GM18519 (cell line): ENCODE results near the gene AKAP1.

Experiments used
- ATAC-seq: cut with Tn5 transposase; IDR thresholded peaks from one replicate; pipeline ENCODE4 v1.9.1; 2021; ENCODE audit warnings: mild to moderate bottlenecking, moderate library complexity; ENCODE audit not compliant: unreplicated experiment, low FRiP score

AKAP1 gene

GRCh38 chr17:57124053-57124452 is 39.0 kb downstream of the AKAP1 start:
- ATAC-seq = no peak

GRCh38 chr17:57125406-57125805 is 40.4 kb downstream of the AKAP1 start:
- no peak for ATAC-seq

- ATAC-seq = no peak
Measured at GRCh38 chr17:57125866-57126265, 40.8 kb downstream of the AKAP1 start.

GRCh38 chr17:57130708-57131461 is 45.8 kb downstream of the AKAP1 start:
- no peak for ATAC-seq

DNA sequence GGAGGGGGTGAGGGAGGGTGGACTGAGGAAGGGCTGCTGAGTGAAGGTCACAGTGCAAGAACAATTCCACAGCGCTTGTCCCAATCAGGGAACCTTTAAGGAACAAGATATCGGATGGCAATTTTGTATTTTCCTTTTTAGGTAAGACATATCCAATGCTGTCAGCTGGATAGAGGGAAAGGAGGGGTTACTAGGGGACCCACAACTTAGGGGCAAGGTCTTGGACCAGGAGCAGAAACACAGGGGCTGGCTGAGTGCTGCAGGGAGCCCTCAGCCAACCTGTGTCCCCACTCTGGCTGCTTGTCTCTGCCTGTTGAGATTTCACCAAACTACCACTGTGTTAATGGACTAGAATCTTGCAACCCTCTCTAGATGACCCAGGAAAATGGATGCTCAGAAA is 47.6 kb downstream of the AKAP1 start:
- ATAC-seq = no peak

DNA sequence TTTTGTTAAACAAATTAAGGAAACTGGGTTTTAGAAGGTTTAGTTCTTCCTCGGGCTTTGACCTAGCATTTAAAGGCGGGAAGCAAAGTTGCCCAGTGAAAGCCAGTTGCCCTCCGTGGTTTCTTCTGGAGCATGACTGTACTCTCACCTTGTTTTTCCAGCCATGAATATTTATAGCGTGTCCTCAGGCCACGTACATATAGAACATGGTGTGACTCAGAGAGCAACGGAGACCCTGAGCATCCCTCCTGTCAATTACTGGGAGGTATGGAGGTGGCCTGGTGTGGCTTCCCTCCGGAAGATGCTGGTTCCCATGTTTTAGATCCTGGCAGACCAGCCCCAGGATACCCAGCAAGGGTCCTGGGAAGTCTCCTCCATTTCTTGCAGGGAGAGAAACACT is 48.4 kb downstream of the AKAP1 start:
- no peak for ATAC-seq

GRCh38 chr17:57135026-57135788 is 50.2 kb downstream of the AKAP1 start:
- no peak for ATAC-seq

GRCh38 chr17:57135789-57136291 is 50.8 kb downstream of the AKAP1 start:
- no peak for ATAC-seq

DNA sequence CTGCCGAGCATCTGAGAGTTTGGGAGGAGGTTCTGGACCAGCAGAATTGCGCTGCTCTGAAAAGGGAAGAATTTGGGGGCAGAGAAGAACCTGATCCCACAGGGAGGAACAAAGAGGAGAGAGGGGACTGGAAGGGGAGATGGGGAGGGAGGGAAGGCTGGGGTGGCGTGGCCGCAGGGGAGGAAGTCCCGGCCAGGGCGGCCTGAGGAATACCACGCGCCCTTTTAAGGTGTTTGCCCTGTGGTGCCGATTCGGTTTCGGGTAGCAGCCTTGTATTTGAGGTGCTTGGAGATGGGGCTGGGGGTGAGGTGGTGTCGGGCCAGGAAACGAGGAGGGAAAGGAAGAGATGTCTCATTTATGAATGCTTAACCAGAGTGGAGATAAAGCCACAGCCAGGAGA is 51.3 kb downstream of the AKAP1 start:
- no peak for ATAC-seq

DNA sequence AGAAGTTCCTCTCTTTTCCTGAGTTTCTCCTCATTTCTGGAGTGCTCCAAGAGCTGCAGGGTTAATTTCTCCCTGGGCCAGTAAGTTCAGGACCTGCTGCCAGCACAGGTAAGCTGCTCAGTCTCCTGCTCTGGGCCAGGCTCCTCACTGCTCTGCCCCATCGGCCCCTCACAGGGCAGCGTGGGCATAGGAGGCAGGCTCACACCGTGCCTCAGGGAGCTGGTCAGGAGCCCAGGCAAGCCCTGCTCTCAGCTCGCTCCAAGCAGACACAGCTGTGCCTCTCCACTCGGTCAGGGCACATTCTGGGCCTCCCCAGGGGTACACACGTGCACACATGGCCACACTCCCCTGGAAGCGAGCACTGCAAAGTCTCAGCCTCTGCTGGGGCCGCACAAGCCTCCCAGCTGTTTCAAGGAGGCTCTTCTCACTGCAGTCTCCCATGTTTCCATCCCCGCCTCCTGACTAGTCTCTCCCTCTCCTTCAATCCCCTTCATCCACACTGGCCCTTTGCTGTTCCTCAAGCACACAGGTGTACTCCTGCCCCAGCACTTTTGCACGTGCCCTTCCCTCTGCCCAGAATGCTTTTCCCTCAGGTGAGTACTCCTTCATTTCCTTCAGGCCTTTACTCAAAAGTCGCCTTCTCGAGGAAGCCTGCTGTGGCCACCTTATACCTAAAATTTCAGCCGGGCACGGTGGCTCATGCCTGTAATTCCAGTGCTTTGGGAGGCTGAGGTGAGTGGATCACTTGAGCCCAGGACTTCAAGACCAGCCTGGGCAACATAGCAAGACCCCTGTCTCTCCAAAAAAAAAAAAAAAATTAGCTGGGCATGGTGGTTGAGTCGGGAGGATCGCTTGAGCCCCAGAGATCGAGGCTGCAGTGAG is 53.2 kb downstream of the AKAP1 start:
- ATAC-seq = no peak

DNA sequence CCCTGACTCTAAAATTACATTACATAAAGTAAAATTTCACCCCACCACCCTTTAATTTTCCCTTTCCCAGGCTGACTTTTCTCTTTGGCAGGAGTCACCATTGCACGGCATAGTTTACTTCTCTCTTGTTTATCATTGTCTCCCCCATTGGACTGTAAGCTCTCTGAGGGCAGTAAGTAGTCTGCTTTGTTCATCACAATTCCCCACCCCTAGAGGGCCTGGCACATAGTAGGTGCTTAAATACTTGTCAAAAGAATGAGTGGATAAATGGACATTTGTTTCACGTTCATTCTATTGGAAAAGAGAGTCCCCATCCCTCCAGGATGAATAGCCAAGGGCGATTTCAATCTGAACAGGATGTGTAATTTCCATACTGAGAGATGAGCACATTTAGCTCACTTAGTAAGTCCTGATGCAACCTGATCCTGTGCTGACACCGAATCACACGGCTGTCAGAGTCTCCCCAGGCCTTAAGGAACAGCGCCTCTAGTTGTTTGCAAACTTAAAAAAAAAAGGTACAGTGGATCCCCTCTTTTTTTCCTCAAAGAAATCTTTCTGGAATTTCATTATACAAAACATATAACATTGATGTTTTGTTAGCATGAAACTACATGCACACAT is 54.0 kb downstream of the AKAP1 start:
- ATAC-seq = no peak

- ATAC-seq = no peak
Measured at GRCh38 chr17:57140316-57140715, 55.3 kb downstream of the AKAP1 start.

DNA sequence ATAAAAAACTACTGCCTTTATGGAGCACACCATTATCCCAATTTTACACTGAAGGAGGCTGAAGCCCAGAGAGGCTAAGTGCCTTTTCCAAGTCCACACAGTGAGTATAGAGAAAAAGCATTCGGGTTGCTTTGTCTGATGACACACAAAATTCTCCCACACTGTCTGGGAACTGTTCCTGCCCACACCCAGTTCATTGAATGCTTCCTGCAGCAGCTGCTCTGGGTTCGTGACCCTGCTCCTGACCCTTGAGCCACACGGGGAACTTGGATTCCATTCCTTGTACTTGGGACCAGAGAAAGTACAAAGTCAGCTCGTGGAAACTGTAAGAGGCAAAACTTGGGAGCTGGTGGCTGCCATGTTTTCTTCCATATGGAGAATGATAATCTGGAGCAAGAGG is 57.9 kb downstream of the AKAP1 start:
- ATAC-seq = no peak

GRCh38 chr17:57143361-57143760 is 58.3 kb downstream of the AKAP1 start:
- ATAC-seq = no peak

- ATAC-seq = no peak
Measured at GRCh38 chr17:57143919-57144318, 58.9 kb downstream of the AKAP1 start.

- ATAC-seq = no peak
Measured at GRCh38 chr17:57144567-57144966, 59.5 kb downstream of the AKAP1 start.

GRCh38 chr17:57145347-57145746 is 60.3 kb downstream of the AKAP1 start:
- no peak for ATAC-seq

- no peak for ATAC-seq
Measured at GRCh38 chr17:57146273-57146672, 61.2 kb downstream of the AKAP1 start.

GRCh38 chr17:57151798-57152197 is 66.8 kb downstream of the AKAP1 start:
- no peak for ATAC-seq

GRCh38 chr17:57152967-57153528 is 68.0 kb downstream of the AKAP1 start:
- ATAC-seq = no peak
